ENCODE results near the gene DCDC1.
A peak's percentile ranks its signal among the peaks of the same experiment; 100 is the strongest.

The DCDC1 gene

DNA sequence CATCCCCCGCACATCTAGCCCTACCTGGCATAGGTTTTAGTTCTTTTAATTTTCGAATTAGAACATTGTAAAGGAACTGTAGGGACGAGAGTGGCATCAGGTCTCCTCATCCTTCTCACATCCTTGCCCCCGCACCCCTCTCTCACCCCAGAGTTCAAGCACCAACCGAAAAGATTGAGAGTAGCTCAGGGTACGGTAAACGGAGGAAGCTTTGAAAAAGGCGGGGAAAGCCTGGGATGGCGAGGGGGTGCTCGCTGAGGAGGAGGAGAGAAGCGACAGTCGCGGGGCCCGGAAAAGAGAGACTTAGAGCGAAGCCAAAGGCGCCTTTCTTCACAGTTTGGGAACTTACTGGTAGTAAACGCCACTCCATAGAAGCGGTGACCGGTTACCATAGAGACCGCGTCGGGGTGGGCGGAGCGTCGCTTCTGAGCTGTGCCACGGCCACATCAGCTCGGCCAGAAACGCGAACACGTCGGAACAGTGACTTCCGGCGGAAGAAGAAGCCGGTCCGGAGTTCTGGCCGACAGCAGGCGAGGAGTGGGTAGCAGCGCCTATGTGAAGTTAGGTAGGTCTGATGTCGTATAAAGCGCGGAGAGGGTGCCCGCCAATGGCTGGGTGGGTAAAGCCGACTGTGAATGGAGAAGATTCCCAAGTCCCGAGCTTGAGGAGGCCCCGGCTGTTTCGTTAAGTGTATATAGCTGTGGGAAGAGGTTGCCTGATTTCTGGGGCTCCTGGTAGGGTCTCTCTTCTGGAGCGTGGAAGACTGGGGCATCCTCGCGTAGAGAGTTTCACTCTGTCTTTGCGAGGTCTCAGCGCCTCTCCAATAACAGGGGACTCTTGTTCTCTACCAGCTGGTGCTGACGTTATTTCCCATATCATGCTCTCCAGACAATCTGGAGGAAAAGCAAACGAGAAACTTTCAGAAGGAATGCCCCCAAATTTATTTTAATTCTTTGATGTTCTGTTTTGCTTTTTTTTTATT, at the start of gene DCDC1, which contains the start of gene DNAJC24:
Gene DCDC1, minus strand, starts transcription at position 392 of the 982 bp plus-strand sequence. CDS start 41,459 bp downstream, outside the sequence.
Gene DNAJC24, plus strand, starts transcription at position 513 of the 982 bp plus-strand sequence. CDS start 889 bp downstream, outside the sequence.
- H3K27me3 Mint-ChIP-seq (ENCODE audit: low read depth), result peaks cover 16% of the 10 kb centered on the region
- H3K4me1 Mint-ChIP-seq (ENCODE audit: low read depth), result peaks cover 20% of the 10 kb centered on the region
- no peaks in the 10 kb centered on the region for H3K9me3 Mint-ChIP-seq

GRCh38 chr11:31419138-31419537, 49.6 kb upstream of the DCDC1 start:
- Mint-ChIP-seq H3K27me3 (ENCODE audit: low read depth) (no peaks in the 10 kb centered on the region), H3K36me3 (ENCODE audit: low read depth) (peaks cover 2% of the 10 kb centered on the region), H3K27ac (no peak overlapping the region), H3K4me1 (ENCODE audit: low read depth) (no peaks in the 10 kb centered on the region), H3K9me3 (no peaks in the 10 kb centered on the region), H3K4me3 (no peak overlapping the region)

More for the DNA sequence above, at the start of gene DCDC1, which contains the start of gene DNAJC24:
- peak within 1 kb of the TSS; percentile 99 for H3K4me3 Mint-ChIP-seq
- peak within 1 kb of the TSS; percentile 96 for H3K27ac Mint-ChIP-seq
- peaks cover 2% of the 10 kb centered on the region for H3K36me3 Mint-ChIP-seq (ENCODE audit: low read depth)

DNA sequence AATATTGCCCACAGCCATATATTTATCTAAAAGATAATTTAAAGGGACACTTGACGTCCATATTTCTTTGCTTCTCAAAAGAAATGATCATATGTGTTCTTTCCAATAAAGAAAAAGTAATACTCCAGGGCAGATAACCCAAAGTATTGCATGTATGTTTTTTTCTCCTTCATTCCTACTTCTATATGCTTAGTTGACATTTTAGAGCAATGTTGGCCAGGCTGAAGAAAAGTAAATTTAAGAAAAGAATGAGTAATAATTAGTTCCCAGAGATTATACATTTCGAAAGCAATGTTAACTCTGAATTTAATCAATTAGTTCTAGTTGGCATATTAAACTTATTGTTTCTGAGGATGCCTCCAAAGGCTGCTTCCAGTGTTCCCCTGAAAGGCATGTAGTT, 48.3 kb upstream of the DCDC1 start:
- Mint-ChIP-seq H3K4me3 (no peak overlapping the region), H3K9me3 (no peaks in the 10 kb centered on the region), H3K27ac (no peak overlapping the region), H3K27me3 (ENCODE audit: low read depth) (no peaks in the 10 kb centered on the region), H3K36me3 (ENCODE audit: low read depth) (peaks cover 2% of the 10 kb centered on the region), H3K4me1 (ENCODE audit: low read depth) (no peaks in the 10 kb centered on the region)

GRCh38 chr11:31417357-31417756, 47.8 kb upstream of the DCDC1 start:
- Mint-ChIP-seq H3K27ac (no peak overlapping the region), H3K9me3 (no peaks in the 10 kb centered on the region)

DNA sequence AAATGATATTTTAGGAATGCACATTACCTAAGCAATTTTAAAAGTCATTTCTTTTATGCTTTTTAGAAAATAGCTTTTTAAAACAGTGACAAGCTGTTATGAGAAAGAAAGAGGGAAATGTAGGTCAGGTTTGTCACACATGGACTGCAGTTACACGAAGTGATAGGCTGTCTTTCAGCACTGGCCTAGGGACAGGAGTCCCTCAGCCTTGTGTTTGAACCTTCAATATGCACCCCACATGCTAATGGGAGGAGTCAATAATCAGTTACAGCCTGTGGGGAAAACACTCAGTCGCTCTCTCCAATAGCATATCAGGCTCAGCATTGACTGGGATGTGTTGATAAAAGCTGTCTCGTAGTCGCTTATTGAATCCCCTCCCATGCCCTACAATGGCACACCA, 45.9 kb upstream of the DCDC1 start:
- Mint-ChIP-seq H3K4me3 (no peak overlapping the region), H3K27me3 (ENCODE audit: low read depth) (no peaks in the 10 kb centered on the region), H3K9me3 (peaks cover 4% of the 10 kb centered on the region), H3K4me1 (ENCODE audit: low read depth) (no peaks in the 10 kb centered on the region), H3K27ac (no peak overlapping the region), H3K36me3 (ENCODE audit: low read depth) (peaks cover 2% of the 10 kb centered on the region)

More at GRCh38 chr11:31417357-31417756, 47.8 kb upstream of the DCDC1 start:
- peaks cover 2% of the 10 kb centered on the region for H3K36me3 Mint-ChIP-seq (ENCODE audit: low read depth)
- no peaks in the 10 kb centered on the region for H3K27me3 Mint-ChIP-seq (ENCODE audit: low read depth)
- H3K4me1 Mint-ChIP-seq (ENCODE audit: low read depth), result no peaks in the 10 kb centered on the region
- no peak overlapping the region for H3K4me3 Mint-ChIP-seq

DNA sequence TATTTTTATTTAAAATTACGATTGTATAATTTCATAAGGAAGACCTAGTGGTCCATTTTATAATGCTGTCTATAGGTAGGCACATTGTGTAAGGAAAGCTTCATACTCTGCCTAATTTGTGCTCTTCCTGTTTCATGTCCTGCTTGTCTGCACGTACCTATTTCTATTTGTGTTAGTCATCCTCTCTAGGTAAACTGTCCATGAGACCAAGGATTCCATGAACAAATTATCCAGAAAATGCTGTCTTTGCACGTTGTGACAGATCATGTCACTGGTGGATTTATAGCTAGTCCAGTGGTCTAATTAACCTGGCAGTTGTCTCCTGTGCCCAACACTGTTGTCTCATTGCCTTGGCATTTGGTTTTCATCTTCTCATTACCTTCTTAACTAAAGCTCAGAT, 44.8 kb upstream of the DCDC1 start:
- Mint-ChIP-seq H3K9me3 (peaks cover 4% of the 10 kb centered on the region), H3K27me3 (ENCODE audit: low read depth) (no peaks in the 10 kb centered on the region), H3K36me3 (ENCODE audit: low read depth) (peaks cover 2% of the 10 kb centered on the region), H3K4me3 (no peak overlapping the region), H3K27ac (no peak overlapping the region), H3K4me1 (ENCODE audit: low read depth) (no peaks in the 10 kb centered on the region)

DNA sequence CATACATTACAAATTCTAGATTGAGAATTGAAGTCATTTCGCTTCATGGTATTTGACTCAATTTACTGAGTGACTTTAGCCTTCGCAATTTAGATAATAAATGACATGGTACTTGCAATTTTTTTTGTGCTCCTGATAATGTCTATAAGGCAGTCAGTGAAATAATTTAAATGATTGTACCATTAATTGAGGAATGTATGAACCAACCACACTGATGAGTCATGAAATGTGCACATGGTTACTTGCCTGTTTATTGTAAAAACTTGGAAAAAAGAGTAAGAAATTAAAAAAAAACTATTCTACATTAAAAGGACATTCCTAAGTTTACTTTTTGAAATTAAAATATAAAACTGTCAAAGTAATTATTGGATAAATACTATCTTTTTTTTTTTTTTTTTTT, 43.4 kb upstream of the DCDC1 start:
- H3K4me1 Mint-ChIP-seq (ENCODE audit: low read depth), result no peaks in the 10 kb centered on the region
- H3K36me3 Mint-ChIP-seq (ENCODE audit: low read depth), result peaks cover 2% of the 10 kb centered on the region
- H3K9me3 Mint-ChIP-seq, result peaks cover 4% of the 10 kb centered on the region
- no peaks in the 10 kb centered on the region for H3K27me3 Mint-ChIP-seq (ENCODE audit: low read depth)
- H3K27ac Mint-ChIP-seq, result no peak overlapping the region
- H3K4me3 Mint-ChIP-seq, result no peak overlapping the region

DNA sequence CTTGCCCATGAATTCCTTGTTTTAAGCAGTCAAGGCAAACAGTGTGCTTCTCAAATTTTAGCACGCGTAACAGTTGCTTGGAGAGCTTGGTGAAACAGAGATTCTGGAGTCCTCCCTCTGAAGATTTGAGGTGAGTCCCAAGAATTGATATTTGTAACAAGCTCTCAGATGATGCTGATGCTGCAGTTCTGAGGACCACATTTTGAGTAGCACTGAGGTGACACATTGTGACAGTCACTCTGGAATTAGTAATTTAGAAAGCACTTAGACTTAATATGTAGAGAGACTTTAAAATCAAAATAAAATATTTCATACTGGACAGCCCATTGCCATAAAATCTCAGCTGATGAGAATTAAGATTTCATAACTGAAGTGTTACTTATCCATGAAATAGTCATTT, 38.7 kb upstream of the DCDC1 start:
- no peaks in the 10 kb centered on the region for H3K27me3 Mint-ChIP-seq (ENCODE audit: low read depth)
- no peak overlapping the region for H3K27ac Mint-ChIP-seq
- H3K4me1 Mint-ChIP-seq (ENCODE audit: low read depth), result no peaks in the 10 kb centered on the region
- peaks cover 4% of the 10 kb centered on the region for H3K9me3 Mint-ChIP-seq
- H3K4me3 Mint-ChIP-seq, result no peak overlapping the region
- peaks cover 2% of the 10 kb centered on the region for H3K36me3 Mint-ChIP-seq (ENCODE audit: low read depth)

GRCh38 chr11:31404614-31405013, 35.1 kb upstream of the DCDC1 start:
- Mint-ChIP-seq H3K27me3 (ENCODE audit: low read depth) (no peaks in the 10 kb centered on the region), H3K4me3 (no peak overlapping the region), H3K27ac (no peak overlapping the region), H3K9me3 (no peaks in the 10 kb centered on the region), H3K4me1 (ENCODE audit: low read depth) (no peaks in the 10 kb centered on the region), H3K36me3 (ENCODE audit: low read depth) (peaks cover 6% of the 10 kb centered on the region)

- Mint-ChIP-seq H3K4me3 (no peak overlapping the region), H3K36me3 (ENCODE audit: low read depth) (peaks cover 4% of the 10 kb centered on the region), H3K27me3 (ENCODE audit: low read depth) (no peaks in the 10 kb centered on the region), H3K4me1 (ENCODE audit: low read depth) (no peaks in the 10 kb centered on the region), H3K27ac (no peak overlapping the region), H3K9me3 (no peaks in the 10 kb centered on the region)
Measured at GRCh38 chr11:31397239-31397834, 27.8 kb upstream of the DCDC1 start.

GRCh38 chr11:31387379-31387778, 17.8 kb upstream of the DCDC1 start:
- Mint-ChIP-seq H3K27ac (no peak overlapping the region), H3K36me3 (ENCODE audit: low read depth) (peaks cover 1% of the 10 kb centered on the region), H3K4me1 (ENCODE audit: low read depth) (no peaks in the 10 kb centered on the region), H3K4me3 (no peak overlapping the region), H3K9me3 (no peaks in the 10 kb centered on the region), H3K27me3 (ENCODE audit: low read depth) (no peaks in the 10 kb centered on the region)

DNA sequence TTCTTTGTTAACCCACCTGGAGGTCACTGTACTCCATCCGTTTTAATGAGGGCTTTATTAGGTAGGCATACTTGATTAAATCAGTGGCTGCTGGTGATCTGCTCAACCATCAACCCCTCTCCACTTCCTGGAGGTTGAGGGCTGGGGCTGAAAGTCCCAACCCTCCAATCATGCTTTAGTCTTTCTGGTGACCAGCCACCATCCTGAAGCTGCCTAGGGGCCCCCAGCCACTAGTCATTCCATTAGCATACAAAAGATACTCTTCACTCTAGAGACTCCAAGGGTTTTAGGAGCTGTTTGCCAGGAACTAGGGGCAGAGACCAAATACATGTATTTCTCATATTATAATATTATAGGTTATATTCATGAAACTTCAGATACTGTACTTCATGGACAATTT, 13.6 kb upstream of the DCDC1 start:
- Mint-ChIP-seq H3K36me3 (ENCODE audit: low read depth) (peaks cover 1% of the 10 kb centered on the region), H3K4me3 (no peak overlapping the region), H3K27me3 (ENCODE audit: low read depth) (no peaks in the 10 kb centered on the region), H3K4me1 (ENCODE audit: low read depth) (no peaks in the 10 kb centered on the region), H3K9me3 (no peaks in the 10 kb centered on the region), H3K27ac (no peak overlapping the region)

DNA sequence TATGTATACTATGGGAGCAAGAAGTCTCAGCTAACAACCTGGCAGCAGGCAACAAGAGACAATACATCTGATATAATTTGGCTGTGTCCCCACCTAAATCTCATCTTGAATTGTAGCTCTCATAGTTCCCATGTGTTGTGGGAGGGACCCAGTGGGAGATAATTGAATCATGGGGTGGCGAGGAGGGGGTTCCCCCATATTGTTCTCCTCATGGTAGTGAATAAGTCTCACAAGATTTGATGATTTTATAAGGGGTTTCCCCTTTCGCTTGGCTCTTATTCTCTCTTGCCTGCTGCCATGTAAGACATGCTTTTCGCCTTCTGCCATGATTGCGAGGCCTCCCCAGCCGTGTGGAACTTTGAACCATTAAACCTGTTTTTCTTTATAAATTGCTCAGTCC, 6.3 kb upstream of the DCDC1 start:
- no peak overlapping the region for H3K27ac Mint-ChIP-seq
- H3K4me1 Mint-ChIP-seq (ENCODE audit: low read depth), result peaks cover 9% of the 10 kb centered on the region
- H3K27me3 Mint-ChIP-seq (ENCODE audit: low read depth), result no peaks in the 10 kb centered on the region

GRCh38 chr11:31366795-31367194, 2.7 kb downstream of the DCDC1 start:
- Mint-ChIP-seq H3K27me3 (ENCODE audit: low read depth) (peaks cover 25% of the 10 kb centered on the region), H3K9me3 (no peaks in the 10 kb centered on the region), H3K4me1 (ENCODE audit: low read depth) (peaks cover 20% of the 10 kb centered on the region), H3K4me3 (no peak overlapping the region), H3K36me3 (ENCODE audit: low read depth) (peaks cover 2% of the 10 kb centered on the region), H3K27ac (no peak overlapping the region)

More for the DNA sequence above, 6.3 kb upstream of the DCDC1 start:
- Mint-ChIP-seq H3K9me3 (no peaks in the 10 kb centered on the region), H3K36me3 (ENCODE audit: low read depth) (peaks cover 3% of the 10 kb centered on the region), H3K4me3 (no peak overlapping the region)

DNA sequence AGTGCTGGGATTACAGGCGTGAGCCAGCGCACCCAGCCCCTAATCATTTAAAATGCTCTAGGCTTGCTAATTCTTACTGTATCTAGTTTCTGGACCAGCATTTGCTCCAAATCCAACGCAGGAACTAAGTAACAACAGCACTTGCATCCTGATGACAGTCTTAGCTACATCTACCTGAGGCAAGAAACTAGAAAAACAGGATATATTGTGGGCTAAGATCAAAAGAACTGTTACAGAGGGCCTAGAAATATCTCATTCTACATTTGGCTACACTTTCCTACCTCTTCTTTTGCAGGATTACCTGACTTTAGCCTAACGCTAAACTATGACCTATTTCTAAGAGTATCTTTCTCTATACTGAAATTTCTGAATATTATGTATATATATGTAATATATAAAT, 7.8 kb downstream of the DCDC1 start:
- H3K36me3 Mint-ChIP-seq (ENCODE audit: low read depth), result no peaks in the 10 kb centered on the region
- H3K4me1 Mint-ChIP-seq (ENCODE audit: low read depth), result peaks cover 5% of the 10 kb centered on the region
- peaks cover 12% of the 10 kb centered on the region for H3K27me3 Mint-ChIP-seq (ENCODE audit: low read depth)
- no peak overlapping the region for H3K27ac Mint-ChIP-seq
- no peak overlapping the region for H3K4me3 Mint-ChIP-seq
- no peaks in the 10 kb centered on the region for H3K9me3 Mint-ChIP-seq

Data from T-helper 1 cell treated with Interleukin-12 subunit alpha and Interleukin-12 subunit beta and Interleukin-4 antibody, amounts not matched to agents 30 μg/mL and 1 μg/mL, for 36 hours (primary cell).